Upper lobe of left lung (tissue), 6 donors: ENCODE data around the gene FTCDNL1. TPM values are rescaled to one million over a fixed set of nuclear protein-coding genes. Genes with fewer than 3 reads are reported as not detected.

Experiments
- ATAC-seq, 2 donors: fragments of 200-7000 bp; cut with Tn5 transposase; one replicate each; pipeline ENCODE4 v1.9.1; 2022; ENCODE audit warnings: mild to moderate bottlenecking in 2 of 2, moderate library complexity in 2 of 2; ENCODE audit not compliant: low FRiP score in 2 of 2
- DNase-seq, 2 donors: peaks; one replicate each; pipeline ENCODE4 v3.0.0-alpha.2; 2019 to 2020
- H3K27ac ChIP-seq, 4 donors: fragments of 200-600 bp; sonication (generic); one replicate each; pipeline ENCODE4 v1.5.1; 2016 to 2019
- H3K27me3 ChIP-seq, 4 donors: fragments of 200-600 bp; sonication (generic); one replicate each; pipeline ENCODE4 v1.5.1; 2017 to 2019
- H3K36me3 ChIP-seq, 4 donors: fragments of 200-600 bp; sonication (generic); one replicate each; pipeline ENCODE4 v1.5.1; 2016 to 2019
- H3K4me1 ChIP-seq, 4 donors: fragments of 200-600 bp; sonication (generic); one replicate each; pipeline ENCODE4 v1.5.1; 2018 to 2019
- H3K4me3 ChIP-seq, 4 donors: fragments of 200-600 bp; sonication (generic); one replicate each; pipeline ENCODE4 v1.5.1; 2017 to 2019; ENCODE audit warnings: mild to moderate bottlenecking in 2 of 4, moderate library complexity in 1 of 4
- H3K9me3 ChIP-seq, 4 donors: fragments of 200-600 bp; sonication (generic); one replicate each; pipeline ENCODE4 v1.5.1; 2018 to 2019
- CTCF ChIP-seq, 6 experiments: fragments of 450-650 bp in 4 of 6; fragments of 200-600 bp in 2 of 6; sonication (generic) in 2 of 6; IDR thresholded peaks; one replicate each; pipeline ENCODE4 v1.5.1; 2016 to 2019; ENCODE audit warnings: antibody characterized with exemption in 6 of 6
- EP300 ChIP-seq, 4 donors: sonication (generic); formaldehyde crosslinking; IDR thresholded peaks; one replicate each; pipeline ENCODE4 v1.5.1; 2017; ENCODE audit warnings: antibody characterized with exemption in 4 of 4, control low read depth in 2 of 4
- POLR2A ChIP-seq, 4 donors: fragments of 450-650 bp; IDR thresholded peaks; one replicate each; pipeline ENCODE4 v1.5.1; 2016 to 2017; ENCODE audit warnings: antibody characterized with exemption in 4 of 4, mild to moderate bottlenecking in 2 of 4
- POLR2AphosphoS5 ChIP-seq, 2 donors: sonication (generic); formaldehyde crosslinking; IDR thresholded peaks; one replicate each; pipeline ENCODE4 v1.5.1; 2017; ENCODE audit warnings: antibody characterized with exemption in 2 of 2
- WGBS, 2 donors: methylation state at CpG; one replicate each; pipeline ENCODE4 v1.1.5; 2017 to 2018; 5-methylcytosine and 5-hydroxymethylcytosine counted together
- total RNA-seq, 6 donors: library from RNA; depleted of rRNA in 4 of 6; stranded (reverse); fragments of >200 nt in 4 of 6; gene quantifications; one replicate each; pipeline versions ENCODE4 v1.1.0 to v1.2.1, GENCODE V29; 2016 to 2021
- donor health status: DM: no; HTN: no; CAD: no; lungs with moderate emphysema.
- donor health status: DM: no; HTN: yes; CAD: no; lungs with severe emphysema.

The FTCDNL1 gene
- total RNA-seq, 6 donors from 2014 or later, result 2.8 to 4.2 (median 3.1) TPM

- DNase-seq, result no peak
- ATAC-seq, result no peak
- Histone ChIP-seq H3K4me1 (no peaks in the 10 kb centered on the region), H3K27ac (no peak overlapping the region), H3K36me3 (no peaks in the 10 kb centered on the region), H3K27me3 (no peaks in the 10 kb centered on the region), H3K4me3 (no peak overlapping the region), H3K9me3 (no peaks in the 10 kb centered on the region)
- TF ChIP-seq POLR2A (IDR thresholded peaks at IDR 0.05) (no peak), EP300 (IDR thresholded peaks at IDR 0.05) (no peak), POLR2AphosphoS5 (IDR thresholded peaks at IDR 0.05) (no peak), CTCF (IDR thresholded peaks at IDR 0.05) (no peak)
- WGBS, 2 donors, result 78 to 91% methylated on average over 5 of the region's 5 CpGs
Measured at GRCh38 chr2:199765646-199766045, 85.3 kb downstream of the FTCDNL1 start.

GRCh38 chr2:199764273-199764800, 86.7 kb downstream of the FTCDNL1 start:
- Histone ChIP-seq H3K27me3 (no peaks in the 10 kb centered on the region), H3K4me1 (no peaks in the 10 kb centered on the region), H3K27ac (no peak overlapping the region), H3K9me3 (no peaks in the 10 kb centered on the region), H3K4me3 (no peak overlapping the region), H3K36me3 (no peaks in the 10 kb centered on the region)
- ATAC-seq (no peak), DNase-seq (no peak)
- WGBS, 2 donors, result 86 to 89% methylated on average over 7 of the region's 7 CpGs
- TF ChIP-seq POLR2AphosphoS5 (IDR thresholded peaks at IDR 0.05), result no peak
- no peak for TF ChIP-seq POLR2A (IDR thresholded peaks at IDR 0.05)
- TF ChIP-seq CTCF (IDR thresholded peaks at IDR 0.05), result no peak
- no peak for TF ChIP-seq EP300 (IDR thresholded peaks at IDR 0.05)

- WGBS, 2 donors, result 89 to 91% methylated on average over 4 of the region's 4 CpGs
- no peaks in the 10 kb centered on the region for H3K27me3 ChIP-seq
- no peak for TF ChIP-seq EP300 (IDR thresholded peaks at IDR 0.05)
- TF ChIP-seq CTCF (IDR thresholded peaks at IDR 0.05), result no peak
- TF ChIP-seq POLR2A (IDR thresholded peaks at IDR 0.05), result no peak
- no peak for TF ChIP-seq POLR2AphosphoS5 (IDR thresholded peaks at IDR 0.05)
- DNase-seq (no peak), ATAC-seq (no peak)
- no peaks in the 10 kb centered on the region for H3K9me3 ChIP-seq
- no peaks in the 10 kb centered on the region for H3K4me1 ChIP-seq
- no peaks in the 10 kb centered on the region for H3K36me3 ChIP-seq
- no peak overlapping the region for H3K27ac ChIP-seq
- H3K4me3 ChIP-seq, result no peak overlapping the region
Measured at GRCh38 chr2:199762963-199763362, 88.0 kb downstream of the FTCDNL1 start.

GRCh38 chr2:199760574-199760973, 90.4 kb downstream of the FTCDNL1 start:
- no peak for TF ChIP-seq CTCF (IDR thresholded peaks at IDR 0.05)
- no peak for TF ChIP-seq POLR2A (IDR thresholded peaks at IDR 0.05)
- TF ChIP-seq POLR2AphosphoS5 (IDR thresholded peaks at IDR 0.05), result no peak
- no peak for TF ChIP-seq EP300 (IDR thresholded peaks at IDR 0.05)
- no peak overlapping the region for H3K4me3 ChIP-seq
- 91% methylated on average over 3 of the region's 3 CpGs for WGBS, 2 donors
- H3K4me1 ChIP-seq, result peaks cover 0 to 4% (median 4%) of the 10 kb centered on the region in 4 donors
- H3K27ac ChIP-seq, result no peak overlapping the region
- no peaks in the 10 kb centered on the region for H3K9me3 ChIP-seq
- H3K36me3 ChIP-seq, result no peaks in the 10 kb centered on the region
- ATAC-seq (no peak), DNase-seq (no peak)
- no peaks in the 10 kb centered on the region for H3K27me3 ChIP-seq

- Histone ChIP-seq H3K27me3 (no peaks in the 10 kb centered on the region), H3K27ac (no peak overlapping the region), H3K9me3 (no peaks in the 10 kb centered on the region), H3K36me3 (no peaks in the 10 kb centered on the region), H3K4me3 (no peak overlapping the region), H3K4me1 (peaks cover 0 to 4% (median 4%) of the 10 kb centered on the region in 4 donors)
- ATAC-seq, result no peak
- peak in 1 of 2 donors; percentile 32 for DNase-seq
- TF ChIP-seq EP300 (IDR thresholded peaks at IDR 0.05) (no peak), CTCF (IDR thresholded peaks at IDR 0.05) (no peak)
- 52 to 53% methylated on average over 3 of the region's 3 CpGs for WGBS, 2 donors
Measured at GRCh38 chr2:199757233-199757870, 93.6 kb downstream of the FTCDNL1 start.
